ENCODE data around the gene RHOD.

GRCh38 chr11:67073908-67074307 lies 17.3 kb downstream of the RHOD start:
- TF ChIP-seq CTCF (IDR thresholded peaks at IDR 0.05) (no peak), POLR2A (IDR thresholded peaks at IDR 0.05) (no peak)

Measured in uterus (tissue), 2 donors.